Vagina (tissue), 2 donors: ENCODE measurements around the gene SEC24B. TPM values are rescaled to one million over a fixed set of nuclear protein-coding genes. Genes with fewer than 3 reads are reported as not detected.

Experiments used
- DNase-seq, 2 donors: peaks; one replicate each; pipeline ENCODE4 v3.0.0-alpha.2; 2017; ENCODE audit errors: extremely low spot score in 2 of 2
- H3K27ac ChIP-seq: fragments of 200-600 bp; sonication (generic); one replicate; pipeline ENCODE4 v1.5.1; 2019
- H3K27me3 ChIP-seq: fragments of 200-600 bp; sonication (generic); one replicate; pipeline ENCODE4 v1.5.1; 2019
- H3K36me3 ChIP-seq, 2 donors: fragments of 200-600 bp; sonication (generic); one replicate each; pipeline ENCODE4 v1.5.1; 2017 to 2019
- H3K4me1 ChIP-seq: fragments of 200-600 bp; sonication (generic); one replicate; pipeline ENCODE4 v1.5.1; 2019
- H3K4me3 ChIP-seq, 2 donors: fragments of 200-600 bp; sonication (generic); 1 replicate in 1 of 2; 2 replicates in 1 of 2; pipeline ENCODE4 v1.5.1; 2016 to 2019
- H3K9me3 ChIP-seq: fragments of 200-600 bp; sonication (generic); one replicate; pipeline ENCODE4 v1.5.1; 2019
- CTCF ChIP-seq, 3 experiments: fragments of 450-650 bp in 2 of 3; fragments of 200-600 bp in 1 of 3; sonication (generic) in 1 of 3; IDR thresholded peaks; one replicate each; pipeline ENCODE4 v1.5.1; 2017 to 2019; ENCODE audit warnings: antibody characterized with exemption in 3 of 3, mild to moderate bottlenecking in 2 of 3, moderate library complexity in 2 of 3
- POLR2A ChIP-seq, 2 donors: fragments of 450-650 bp; IDR thresholded peaks; one replicate each; pipeline ENCODE4 v1.6.1; 2017; ENCODE audit warnings: antibody characterized with exemption in 2 of 2, mild to moderate bottlenecking in 2 of 2, moderate library complexity in 2 of 2
- POLR2AphosphoS5 ChIP-seq, 2 donors: sonication (generic); formaldehyde crosslinking; IDR thresholded peaks; one replicate each; pipeline ENCODE4 v1.9.0; 2017; ENCODE audit warnings: antibody characterized with exemption in 2 of 2, mild to moderate bottlenecking in 2 of 2, low read depth in 1 of 2; ENCODE audit not compliant: insufficient read depth in 1 of 2
- intact Hi-C: fragments of 100-400 bp; cut with DNase I; formaldehyde crosslinking; loops from one replicate; pipeline ENCODE4 v1.15.1; 2023
- total RNA-seq: library from RNA; depleted of rRNA; stranded (reverse); fragments of >200 nt; gene quantifications from one replicate; pipeline ENCODE4 v1.2.3, GENCODE V29; 2016

The SEC24B gene
- total RNA-seq, 1 donor from 2014 or later = 42.2 TPM

- H3K36me3 ChIP-seq = peaks cover 0 to 40% of the 10 kb centered on the region in 2 donors
- intact Hi-C loops = no loop called here
- no peaks in the 10 kb centered on the region for H3K27me3 ChIP-seq
- no peaks in the 10 kb centered on the region for H3K9me3 ChIP-seq
- H3K4me3 ChIP-seq = no peak overlapping the region
- TF ChIP-seq POLR2AphosphoS5 (IDR thresholded peaks at IDR 0.05; ENCODE audit: insufficient read depth in 1 of 2, low read depth in 1 of 2) = no peak
- TF ChIP-seq POLR2A (IDR thresholded peaks at IDR 0.05) = no peak
- no peak for TF ChIP-seq CTCF (IDR thresholded peaks at IDR 0.05)
- no peaks in the 10 kb centered on the region for H3K4me1 ChIP-seq
- no peak for DNase-seq
- H3K27ac ChIP-seq = no peak overlapping the region
Measured at GRCh38 chr4:109495514-109495913, 61.9 kb downstream of the SEC24B start.

- H3K27me3 ChIP-seq = no peaks in the 10 kb centered on the region
- H3K4me3 ChIP-seq = no peak overlapping the region
- no peak for DNase-seq
- no peak for TF ChIP-seq CTCF (IDR thresholded peaks at IDR 0.05)
- no peak overlapping the region for H3K27ac ChIP-seq
- peaks cover 0 to 53% of the 10 kb centered on the region in 2 donors for H3K36me3 ChIP-seq
- H3K4me1 ChIP-seq = no peaks in the 10 kb centered on the region
- no peaks in the 10 kb centered on the region for H3K9me3 ChIP-seq
- intact Hi-C loops = no loop called here
Measured at GRCh38 chr4:109496875-109497274, 63.3 kb downstream of the SEC24B start.

- Histone ChIP-seq H3K4me1 (no peaks in the 10 kb centered on the region), H3K4me3 (no peak overlapping the region), H3K36me3 (peaks cover 0 to 55% of the 10 kb centered on the region in 2 donors), H3K27ac (no peak overlapping the region), H3K27me3 (no peaks in the 10 kb centered on the region), H3K9me3 (no peaks in the 10 kb centered on the region)
- TF ChIP-seq POLR2A (IDR thresholded peaks at IDR 0.05) = no peak
- no peak for DNase-seq
- intact Hi-C loops = no loop called here
Measured at GRCh38 chr4:109497511-109497910, 63.9 kb downstream of the SEC24B start.

GRCh38 chr4:109499513-109499912, 65.9 kb downstream of the SEC24B start:
- DNase-seq = no peak
- no peaks in the 10 kb centered on the region for H3K4me1 ChIP-seq
- peaks cover 0 to 51% of the 10 kb centered on the region in 2 donors for H3K36me3 ChIP-seq
- no peak overlapping the region for H3K4me3 ChIP-seq
- no peak overlapping the region for H3K27ac ChIP-seq
- TF ChIP-seq CTCF (IDR thresholded peaks at IDR 0.05) = no peak
- TF ChIP-seq POLR2A (IDR thresholded peaks at IDR 0.05) = no peak
- no peak for TF ChIP-seq POLR2AphosphoS5 (IDR thresholded peaks at IDR 0.05; ENCODE audit: insufficient read depth in 1 of 2, low read depth in 1 of 2)
- no peaks in the 10 kb centered on the region for H3K9me3 ChIP-seq
- no peaks in the 10 kb centered on the region for H3K27me3 ChIP-seq
- intact Hi-C loops = no loop called here

- H3K9me3 ChIP-seq = no peaks in the 10 kb centered on the region
- DNase-seq = no peak
- H3K27me3 ChIP-seq = no peaks in the 10 kb centered on the region
- no peak overlapping the region for H3K27ac ChIP-seq
- H3K4me3 ChIP-seq = no peak overlapping the region
- TF ChIP-seq POLR2AphosphoS5 (IDR thresholded peaks at IDR 0.05; ENCODE audit: insufficient read depth in 1 of 2, low read depth in 1 of 2) = no peak
- no peak for TF ChIP-seq POLR2A (IDR thresholded peaks at IDR 0.05)
- TF ChIP-seq CTCF (IDR thresholded peaks at IDR 0.05) = no peak
- intact Hi-C loops = no loop called here
- H3K4me1 ChIP-seq = no peaks in the 10 kb centered on the region
- peaks cover 0 to 30% of the 10 kb centered on the region in 2 donors for H3K36me3 ChIP-seq
Measured at GRCh38 chr4:109506890-109507289, 73.3 kb downstream of the SEC24B start.

- no peak for DNase-seq
- Histone ChIP-seq H3K4me3 (no peak overlapping the region), H3K9me3 (no peaks in the 10 kb centered on the region), H3K36me3 (peaks cover 0 to 53% of the 10 kb centered on the region in 2 donors), H3K4me1 (no peaks in the 10 kb centered on the region), H3K27me3 (no peaks in the 10 kb centered on the region), H3K27ac (no peak overlapping the region)
- intact Hi-C loops = no loop called here
- TF ChIP-seq POLR2A (IDR thresholded peaks at IDR 0.05) (no peak), CTCF (IDR thresholded peaks at IDR 0.05) (no peak)
Measured at GRCh38 chr4:109510687-109511086, 77.1 kb downstream of the SEC24B start.
